ENCODE data around the gene COLEC11.
A peak's percentile ranks its signal among the peaks of the same experiment; 100 is the strongest.

Gene COLEC11

DNA sequence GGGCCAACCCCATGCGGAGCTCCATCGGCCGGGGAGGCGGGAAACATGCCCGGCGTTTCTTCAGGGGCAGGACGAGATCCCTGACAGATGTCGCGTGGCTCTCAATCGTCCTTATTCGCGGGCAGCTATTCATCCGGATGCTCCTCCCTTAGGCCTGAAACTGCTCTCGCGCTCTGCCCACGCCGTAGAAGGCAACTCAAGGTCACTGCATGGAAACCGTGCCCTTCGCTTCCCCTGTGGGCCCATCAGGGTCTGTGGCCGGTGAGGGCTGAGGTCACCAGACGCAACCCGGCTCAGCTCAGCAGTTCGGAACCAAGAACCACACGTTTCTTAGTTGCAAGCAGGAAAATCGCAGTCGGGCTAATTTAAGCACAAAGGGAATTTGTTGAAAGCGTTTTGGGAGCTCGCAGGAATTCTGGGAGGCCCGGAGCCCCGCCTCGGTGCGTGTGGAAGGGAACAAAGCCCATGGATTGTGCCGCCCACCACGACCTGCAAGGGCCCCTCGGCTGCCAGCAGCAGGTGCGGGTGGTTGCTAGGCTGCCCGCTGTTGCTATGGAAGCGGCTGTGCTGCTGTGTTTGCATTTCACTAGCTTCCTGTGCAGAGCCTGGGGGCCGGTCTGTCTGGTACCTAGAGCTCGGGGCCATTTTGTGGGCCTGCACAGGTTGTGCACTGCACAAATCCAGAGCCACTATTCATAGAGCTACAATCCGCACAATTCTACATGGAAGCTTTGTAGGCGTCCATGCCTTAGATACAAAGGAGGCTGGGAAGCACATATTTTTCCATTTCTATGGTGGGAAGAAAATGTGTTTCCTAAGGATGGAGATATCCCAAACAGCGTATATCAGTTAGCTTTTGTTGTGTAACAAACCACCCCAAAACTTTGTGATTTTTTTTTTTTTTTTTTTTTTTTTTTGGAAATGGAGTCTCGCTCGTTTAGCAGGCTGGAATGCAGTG lies 57.1 kb downstream of the COLEC11 start:
- H3K4me3 ChIP-seq (ENCODE audit: low read depth, low read length): no peak overlapping the region
- peak; percentile 48 for DNase-seq (ENCODE audit: low read depth)
- TF ChIP-seq, protein P1, sequence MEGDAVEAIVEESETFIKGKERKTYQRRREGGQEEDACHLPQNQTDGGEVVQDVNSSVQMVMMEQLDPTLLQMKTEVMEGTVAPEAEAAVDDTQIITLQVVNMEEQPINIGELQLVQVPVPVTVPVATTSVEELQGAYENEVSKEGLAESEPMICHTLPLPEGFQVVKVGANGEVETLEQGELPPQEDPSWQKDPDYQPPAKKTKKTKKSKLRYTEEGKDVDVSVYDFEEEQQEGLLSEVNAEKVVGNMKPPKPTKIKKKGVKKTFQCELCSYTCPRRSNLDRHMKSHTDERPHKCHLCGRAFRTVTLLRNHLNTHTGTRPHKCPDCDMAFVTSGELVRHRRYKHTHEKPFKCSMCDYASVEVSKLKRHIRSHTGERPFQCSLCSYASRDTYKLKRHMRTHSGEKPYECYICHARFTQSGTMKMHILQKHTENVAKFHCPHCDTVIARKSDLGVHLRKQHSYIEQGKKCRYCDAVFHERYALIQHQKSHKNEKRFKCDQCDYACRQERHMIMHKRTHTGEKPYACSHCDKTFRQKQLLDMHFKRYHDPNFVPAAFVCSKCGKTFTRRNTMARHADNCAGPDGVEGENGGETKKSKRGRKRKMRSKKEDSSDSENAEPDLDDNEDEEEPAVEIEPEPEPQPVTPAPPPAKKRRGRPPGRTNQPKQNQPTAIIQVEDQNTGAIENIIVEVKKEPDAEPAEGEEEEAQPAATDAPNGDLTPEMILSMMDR (IDR thresholded peaks at IDR 0.05; ENCODE audit: control insufficient read depth, extremely low read depth, insufficient read depth): no peak

DNA sequence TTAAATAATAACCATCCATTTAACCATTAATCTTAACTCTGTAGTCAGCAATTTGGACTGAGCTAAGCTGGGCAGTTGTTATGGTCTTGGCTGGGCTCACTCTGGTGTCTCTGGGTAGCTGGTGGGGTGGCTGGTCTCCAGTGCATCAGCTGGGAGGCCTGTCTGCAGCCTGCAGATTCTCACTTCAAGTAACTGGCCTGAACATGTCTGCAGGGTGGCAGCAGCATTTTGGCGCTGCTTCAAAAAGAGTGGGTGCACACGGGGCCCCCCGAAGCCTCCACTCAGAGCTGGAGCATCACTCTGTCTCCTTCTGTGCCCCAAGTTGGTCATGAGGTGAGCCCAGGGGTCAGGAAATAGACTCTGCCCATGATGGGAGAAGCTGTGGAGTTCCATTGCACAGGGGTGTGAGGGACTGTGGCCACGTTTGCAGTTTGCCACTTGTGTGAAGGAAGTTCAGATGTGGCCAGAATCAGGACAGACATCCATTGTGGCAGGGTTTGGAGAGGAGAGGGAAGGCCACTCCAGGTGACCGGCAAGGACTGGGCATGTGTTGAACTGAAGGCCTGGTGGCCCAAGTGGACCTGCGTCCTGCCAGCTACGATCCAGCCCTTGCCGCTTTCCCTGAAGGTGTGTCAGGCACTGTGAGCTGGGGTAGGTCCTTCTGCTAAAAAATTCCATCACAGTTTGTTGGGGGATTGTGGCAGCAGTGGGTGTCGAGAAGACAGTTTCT lies 58.1 kb downstream of the COLEC11 start:
- TF ChIP-seq, protein P1 (IDR thresholded peaks at IDR 0.05; ENCODE audit: control insufficient read depth, extremely low read depth, insufficient read depth): no peak
- no peak for DNase-seq (ENCODE audit: low read depth)

DNA sequence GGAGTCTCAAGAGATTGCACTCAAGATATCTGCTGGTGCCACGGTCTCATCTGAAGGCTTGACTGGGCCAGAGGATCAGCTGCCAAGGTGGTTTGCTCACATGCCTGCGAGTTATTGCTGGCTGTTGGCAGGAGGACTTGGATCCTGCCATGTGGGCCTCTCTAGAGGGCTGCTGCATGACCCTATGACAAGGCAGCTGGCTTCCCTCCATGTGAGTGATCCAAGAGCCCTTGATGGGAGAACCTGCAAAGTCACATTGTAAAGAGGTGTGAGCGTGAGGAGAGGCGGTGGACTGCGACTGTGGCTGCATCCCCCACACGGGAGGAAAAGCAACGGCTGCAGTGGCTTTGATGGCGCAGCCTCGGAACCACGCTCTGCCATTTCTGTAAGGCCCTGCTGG lies 59.1 kb downstream of the COLEC11 start:
- TF ChIP-seq, protein P1 (IDR thresholded peaks at IDR 0.05; ENCODE audit: control insufficient read depth, extremely low read depth, insufficient read depth): no peak

More for the DNA sequence above, 58.1 kb downstream of the COLEC11 start:
- no peak overlapping the region for H3K4me3 ChIP-seq (ENCODE audit: low read depth, low read length)

DNA sequence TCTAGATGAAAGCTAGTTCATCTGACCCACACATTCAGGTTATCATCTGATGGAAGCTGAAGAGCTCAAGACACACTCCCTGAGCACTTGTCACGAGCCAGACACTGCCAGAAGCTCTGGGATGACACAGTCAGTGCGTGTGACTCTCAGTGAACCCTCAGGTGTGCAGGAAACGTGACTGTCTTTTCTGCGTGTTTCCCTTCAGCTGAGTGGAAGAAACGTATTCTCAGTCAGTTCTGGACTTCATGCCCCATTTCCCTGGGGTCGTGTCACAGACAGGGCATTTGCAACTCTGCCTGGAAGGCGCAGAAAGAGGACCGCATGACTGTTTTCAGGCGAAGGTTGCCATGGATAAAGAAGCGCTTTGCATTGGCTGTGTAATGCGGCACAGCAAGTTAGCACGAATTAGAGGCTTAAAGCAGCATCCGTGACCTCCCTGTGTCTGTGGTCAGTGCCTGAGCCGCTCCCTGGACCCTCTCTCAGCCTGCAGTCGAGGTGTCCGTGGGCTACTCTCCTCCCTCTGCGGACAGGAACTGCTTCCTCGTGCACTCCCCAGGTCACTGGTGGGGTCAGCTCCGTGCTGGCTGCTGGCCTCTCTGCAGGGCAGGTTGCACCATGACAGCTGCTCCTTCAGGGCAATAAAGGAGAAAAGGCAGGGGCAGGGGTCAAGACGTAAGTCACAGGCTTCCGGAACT lies 59.8 kb downstream of the COLEC11 start:
- TF ChIP-seq, protein P1 (IDR thresholded peaks at IDR 0.05; ENCODE audit: control insufficient read depth, extremely low read depth, insufficient read depth): no peak
- H3K4me3 ChIP-seq (ENCODE audit: low read depth, low read length): no peak overlapping the region
- DNase-seq (ENCODE audit: low read depth): no peak

More for the DNA sequence above, 59.1 kb downstream of the COLEC11 start:
- DNase-seq (ENCODE audit: low read depth): no peak
- no peak overlapping the region for H3K4me3 ChIP-seq (ENCODE audit: low read depth, low read length)

DNA sequence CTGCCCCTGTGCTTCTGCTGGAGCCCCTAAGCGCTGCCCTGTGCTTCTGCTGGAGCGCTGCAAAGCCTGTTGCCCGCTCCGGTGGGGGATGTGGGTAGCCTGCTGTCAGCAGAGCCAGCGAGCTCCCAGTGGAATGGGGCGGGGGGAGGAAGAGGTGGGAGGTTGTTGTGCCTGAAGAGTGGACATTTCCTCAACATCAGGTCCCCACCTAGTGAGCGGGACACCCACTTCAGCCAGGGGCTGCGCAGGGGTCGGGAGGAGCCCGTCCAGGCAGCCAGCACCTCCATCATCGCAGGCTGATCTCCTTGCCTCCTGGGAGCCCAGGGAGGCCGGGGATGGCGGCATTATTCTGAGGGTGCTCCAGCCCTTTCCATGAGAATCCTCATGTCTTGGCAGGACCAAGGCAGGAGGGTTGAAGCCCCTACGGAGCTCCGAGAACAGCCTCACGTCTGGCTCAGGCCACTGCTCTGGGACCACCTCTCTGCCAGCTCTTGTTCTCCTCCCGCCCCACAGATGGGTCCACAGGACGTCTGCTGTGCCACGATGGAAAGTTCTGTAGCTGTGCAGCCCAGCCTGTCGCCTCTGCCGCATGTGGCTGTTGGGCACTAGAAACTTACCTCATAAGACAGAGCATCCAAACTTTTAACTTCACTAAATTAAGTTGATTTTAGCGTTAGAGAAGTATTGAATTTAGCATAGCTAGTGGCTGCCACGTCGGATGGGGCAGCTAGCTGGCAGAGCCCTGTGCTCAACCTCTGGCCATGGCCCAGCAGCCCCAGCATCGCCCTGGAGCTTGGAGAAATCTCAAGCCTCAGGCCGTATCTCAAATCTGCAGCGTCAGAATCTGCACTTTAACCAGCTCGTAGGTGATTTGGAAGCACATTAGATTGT lies 61.2 kb downstream of the COLEC11 start:
- DNase-seq (ENCODE audit: low read depth): no peak
- TF ChIP-seq, protein P1 (IDR thresholded peaks at IDR 0.05; ENCODE audit: control insufficient read depth, extremely low read depth, insufficient read depth): no peak
- no peak overlapping the region for H3K4me3 ChIP-seq (ENCODE audit: low read depth, low read length)
